H9 (cell line): ENCODE results near the gene CTF1. TPM values are rescaled to one million over a fixed set of nuclear protein-coding genes. Genes with fewer than 3 reads are reported as not detected.

ENCODE experiments used
- DNase-seq: peaks from one replicate; pipeline ENCODE4 v3.0.0-alpha.2; 2017
- H2AFZ ChIP-seq: one replicate; pipeline ENCODE4 v1.6.1; 2013; ENCODE audit warnings: mild to moderate bottlenecking, low read length, control low read depth, moderate library complexity
- H2AK5ac ChIP-seq: 2 replicates; pipeline ENCODE4 v1.6.1; 2013; ENCODE audit warnings: low read length, control low read depth, mixed read lengths; ENCODE audit not compliant: insufficient read length
- H2BK120ac ChIP-seq: one replicate; pipeline ENCODE4 v1.6.1; 2013; ENCODE audit warnings: low read depth, mild to moderate bottlenecking, low read length, control low read depth, inconsistent platforms; ENCODE audit not compliant: poor library complexity, severe bottlenecking
- H2BK12ac ChIP-seq: 2 replicates; pipeline ENCODE4 v1.6.1; 2013; ENCODE audit warnings: low read length, control low read depth, mixed read lengths, low read depth; ENCODE audit not compliant: insufficient read length
- H2BK15ac ChIP-seq: 2 replicates; pipeline ENCODE4 v1.6.1; 2013; ENCODE audit warnings: low read depth, low read length, control low read depth
- H2BK20ac ChIP-seq: one replicate; pipeline ENCODE4 v1.6.1; 2013; ENCODE audit warnings: low read depth, mild to moderate bottlenecking, low read length, control low read depth, inconsistent platforms; ENCODE audit not compliant: poor library complexity, severe bottlenecking
- H2BK5ac ChIP-seq: 2 replicates; pipeline ENCODE4 v1.6.1; 2013; ENCODE audit warnings: low read length, control low read depth, mixed read lengths; ENCODE audit not compliant: insufficient read length
- H3K14ac ChIP-seq: 2 replicates; pipeline ENCODE4 v1.6.1; 2013; ENCODE audit warnings: low read length, control low read depth; ENCODE audit not compliant: insufficient read depth
- H3K18ac ChIP-seq: 2 replicates; pipeline ENCODE4 v1.6.1; 2013; ENCODE audit warnings: low read depth, mild to moderate bottlenecking, mixed read lengths, low read length, control low read depth; ENCODE audit not compliant: insufficient read length
- H3K23ac ChIP-seq: 2 replicates; pipeline ENCODE4 v1.6.1; 2013; ENCODE audit warnings: low read length, control low read depth, mixed read lengths, low read depth; ENCODE audit not compliant: insufficient read length
- H3K23me2 ChIP-seq: 2 replicates; pipeline ENCODE4 v1.6.1; 2013; ENCODE audit warnings: low read depth, mild to moderate bottlenecking, mixed read lengths, low read length, control low read depth; ENCODE audit not compliant: insufficient read length, poor library complexity, severe bottlenecking
- H3K27ac ChIP-seq: 2 replicates; pipeline ENCODE4 v1.5.1; 2013; ENCODE audit warnings: low read length, control low read depth, mixed read lengths, low read depth; ENCODE audit not compliant: insufficient read length
- H3K27me3 ChIP-seq: 2 replicates; pipeline ENCODE4 v1.6.1; 2013; ENCODE audit warnings: low read length, control low read depth, inconsistent platforms; ENCODE audit not compliant: insufficient read depth
- H3K4ac ChIP-seq: 2 replicates; pipeline ENCODE4 v1.6.1; 2013; ENCODE audit warnings: low read depth, mild to moderate bottlenecking, control low read depth, inconsistent platforms, low read length, moderate library complexity
- H3K4me1 ChIP-seq: 2 replicates; pipeline ENCODE4 v1.6.1; 2013; ENCODE audit warnings: low read length, control low read depth, inconsistent platforms; ENCODE audit not compliant: insufficient read depth
- H3K4me2 ChIP-seq: 2 replicates; pipeline ENCODE4 v1.6.1; 2013; ENCODE audit warnings: low read length, control low read depth, mixed read lengths; ENCODE audit not compliant: insufficient read length, insufficient read depth
- H3K56ac ChIP-seq: 2 replicates; pipeline ENCODE4 v1.6.1; 2013; ENCODE audit warnings: low read depth, mild to moderate bottlenecking, mixed read lengths, low read length, control low read depth; ENCODE audit not compliant: insufficient read length
- H3K79me1 ChIP-seq: 2 replicates; pipeline ENCODE4 v1.6.1; 2013; ENCODE audit warnings: low read depth, mild to moderate bottlenecking, moderate library complexity, low read length, control low read depth, inconsistent platforms; ENCODE audit not compliant: insufficient read depth, poor library complexity, severe bottlenecking
- H3K79me2 ChIP-seq: 2 replicates; pipeline ENCODE4 v1.6.1; 2013; ENCODE audit warnings: low read length, control low read depth, inconsistent platforms; ENCODE audit not compliant: insufficient read depth
- H3K9ac ChIP-seq: 2 replicates; pipeline ENCODE4 v1.6.1; 2013; ENCODE audit warnings: low read length, control low read depth, mixed read lengths; ENCODE audit not compliant: insufficient read length; ENCODE audit errors: extremely low read depth
- H3K9me3 ChIP-seq: one replicate; pipeline ENCODE4 v1.6.1; 2013; ENCODE audit warnings: low read depth, low read length, inconsistent platforms; ENCODE audit not compliant: control insufficient read depth
- H3T11ph ChIP-seq: one replicate; pipeline ENCODE4 v1.6.1; 2013; ENCODE audit warnings: mild to moderate bottlenecking, low read length, control low read depth, inconsistent platforms
- H4K20me1 ChIP-seq: one replicate; pipeline ENCODE4 v1.6.1; 2013; ENCODE audit not compliant: control insufficient read depth, insufficient read length, insufficient read depth
- H4K5ac ChIP-seq: 2 replicates; pipeline ENCODE4 v1.6.1; 2013; ENCODE audit warnings: low read depth, mild to moderate bottlenecking, mixed read lengths, low read length, control low read depth; ENCODE audit not compliant: insufficient read length
- H4K8ac ChIP-seq: replicated peaks from 2 replicates; pipeline ENCODE4 v1.6.1; 2013; ENCODE audit warnings: low read length, control low read depth, mixed read lengths, low read depth; ENCODE audit not compliant: insufficient read length
- H4K91ac ChIP-seq: 2 replicates; pipeline ENCODE4 v1.6.1; 2013; ENCODE audit warnings: low read depth, mild to moderate bottlenecking, moderate library complexity, mixed read lengths, low read length, control low read depth; ENCODE audit not compliant: insufficient read length
- H3K27ac Mint-ChIP-seq, 3 experiments: 2 replicates in 2 of 3; 3 replicates in 1 of 3; pipeline ENCODE4 v1.8.0; 2020 to 2021; ENCODE audit warnings: mixed read lengths in 3 of 3, mild to moderate bottlenecking in 1 of 3, moderate library complexity in 1 of 3
- H3K27me3 Mint-ChIP-seq: 2 replicates; pipeline ENCODE4 v1.8.0; 2021; ENCODE audit warnings: low read depth, mild to moderate bottlenecking, moderate library complexity, mixed read lengths
- H3K36me3 Mint-ChIP-seq, 3 experiments: 2 replicates in 2 of 3; 3 replicates in 1 of 3; pipeline ENCODE4 v1.8.0; 2020 to 2021; ENCODE audit warnings: low read depth in 3 of 3, mixed read lengths in 3 of 3; ENCODE audit not compliant: insufficient read depth in 1 of 3
- H3K4me1 Mint-ChIP-seq, 2 experiments: 2 replicates each; pipeline ENCODE4 v1.8.0; 2020; ENCODE audit warnings: mixed read lengths in 2 of 2
- H3K4me3 Mint-ChIP-seq, 2 experiments: 2 replicates in 1 of 2; 3 replicates in 1 of 2; pipeline ENCODE4 v1.8.0; 2020 to 2021; ENCODE audit warnings: mild to moderate bottlenecking in 2 of 2, mixed read lengths in 2 of 2, moderate library complexity in 1 of 2
- H3K9me3 Mint-ChIP-seq, 2 experiments: 2 replicates in 1 of 2; 3 replicates in 1 of 2; pipeline ENCODE4 v1.8.0; 2020; ENCODE audit warnings: mild to moderate bottlenecking in 2 of 2, mixed read lengths in 2 of 2, moderate library complexity in 1 of 2
- WGBS: extraction: QIAGEN DNeasy Blood & Tissue Kit; methylation state at CpG from one replicate; pipeline ENCODE4 v1.1.7; 2013; ENCODE audit warnings: missing lambda C conversion rate, low lambda C conversion rate, mixed read lengths; ENCODE audit not compliant: insufficient read length; ENCODE audit errors: extremely low coverage; 5-methylcytosine and 5-hydroxymethylcytosine counted together
- total RNA-seq: library from RNA; stranded (reverse); gene quantifications from 2 replicates; pipeline ENCODE4 v1.2.1, GENCODE V29; 2021
- TF ChIP-seq, protein P1 (sequence below): fragments of 200-600 bp; sonication (generic); conservative IDR thresholded peaks from 3 replicates; pipeline ENCODE4 v1.8.0; 2021; ENCODE audit warnings: antibody characterized with exemption, mild to moderate bottlenecking

CTF1 gene
- total RNA-seq, 1 experiment from 2014 or later, result 0.72 TPM

DNA sequence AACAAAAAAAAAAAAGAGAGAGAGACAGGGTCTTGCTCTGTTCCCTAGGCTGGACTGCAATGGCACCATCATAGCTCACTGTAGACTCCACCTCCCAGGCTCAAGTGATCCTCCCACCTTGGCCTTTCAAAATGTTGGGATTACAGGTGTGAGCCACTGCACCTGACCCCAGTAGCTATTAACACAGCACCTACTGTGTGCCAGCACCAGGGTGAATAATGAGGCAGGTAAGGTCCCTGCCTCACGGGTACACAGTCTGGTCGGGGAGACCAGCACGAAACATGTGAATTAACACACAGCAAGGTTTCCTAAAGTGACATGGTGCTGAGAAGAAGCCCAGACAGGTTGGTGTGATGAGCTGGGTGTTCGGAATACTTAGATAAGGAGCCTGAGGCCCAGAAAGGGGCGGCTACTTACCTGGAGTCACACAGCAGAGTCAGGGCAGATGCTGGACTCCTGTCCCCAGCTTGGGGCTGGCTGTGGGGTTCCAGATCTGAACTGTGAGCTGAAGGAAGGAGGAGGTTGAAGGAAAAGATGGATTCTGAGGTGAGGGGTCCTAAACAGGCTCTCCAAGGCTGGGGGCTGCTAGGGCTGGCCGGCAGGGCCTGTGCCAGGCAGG lies 16.5 kb downstream of the CTF1 start:
- H3K79me2 ChIP-seq, result no peaks in the 10 kb centered on the region
- H3K9me3 ChIP-seq, result no peaks in the 10 kb centered on the region
- no peak for DNase-seq
- no peak overlapping the region for H3K27ac ChIP-seq
- H4K91ac ChIP-seq, result no peak overlapping the region
- no peak overlapping the region for H4K5ac ChIP-seq
- no peak overlapping the region for H3K23ac ChIP-seq
- Mint-ChIP-seq H3K27me3 (peaks cover 6% of the 10 kb centered on the region), H3K9me3 (no peaks in the 10 kb centered on the region), H3K36me3 (no peaks in the 10 kb centered on the region), H3K4me1 (peaks cover 13 to 28% of the 10 kb centered on the region in 2 experiments), H3K4me3 (no peak overlapping the region), H3K27ac (no peak overlapping the region)
- no peaks in the 10 kb centered on the region for H3K79me1 ChIP-seq
- H2AK5ac ChIP-seq, result no peak overlapping the region
- no peak overlapping the region for H3K4ac ChIP-seq
- H3K9ac ChIP-seq, result no peak overlapping the region
- peaks cover 2% of the 10 kb centered on the region for H4K20me1 ChIP-seq
- H3T11ph ChIP-seq, result no peak overlapping the region
- H2BK120ac ChIP-seq, result no peak overlapping the region
- H2BK5ac ChIP-seq, result no peak overlapping the region
- H3K14ac ChIP-seq, result no peak overlapping the region
- no peak overlapping the region for H2BK12ac ChIP-seq
- H2AFZ ChIP-seq, result no peak overlapping the region
- no peak overlapping the region for H2BK20ac ChIP-seq
- H3K27me3 ChIP-seq, result no peaks in the 10 kb centered on the region
- no peaks in the 10 kb centered on the region for H3K4me1 ChIP-seq
- H3K4me2 ChIP-seq, result no peak overlapping the region
- H3K56ac ChIP-seq, result no peak overlapping the region
- H3K23me2 ChIP-seq, result no peaks in the 10 kb centered on the region
- H3K18ac ChIP-seq, result no peak overlapping the region
- H4K8ac ChIP-seq, result no peak overlapping the region
- TF ChIP-seq, protein P1, sequence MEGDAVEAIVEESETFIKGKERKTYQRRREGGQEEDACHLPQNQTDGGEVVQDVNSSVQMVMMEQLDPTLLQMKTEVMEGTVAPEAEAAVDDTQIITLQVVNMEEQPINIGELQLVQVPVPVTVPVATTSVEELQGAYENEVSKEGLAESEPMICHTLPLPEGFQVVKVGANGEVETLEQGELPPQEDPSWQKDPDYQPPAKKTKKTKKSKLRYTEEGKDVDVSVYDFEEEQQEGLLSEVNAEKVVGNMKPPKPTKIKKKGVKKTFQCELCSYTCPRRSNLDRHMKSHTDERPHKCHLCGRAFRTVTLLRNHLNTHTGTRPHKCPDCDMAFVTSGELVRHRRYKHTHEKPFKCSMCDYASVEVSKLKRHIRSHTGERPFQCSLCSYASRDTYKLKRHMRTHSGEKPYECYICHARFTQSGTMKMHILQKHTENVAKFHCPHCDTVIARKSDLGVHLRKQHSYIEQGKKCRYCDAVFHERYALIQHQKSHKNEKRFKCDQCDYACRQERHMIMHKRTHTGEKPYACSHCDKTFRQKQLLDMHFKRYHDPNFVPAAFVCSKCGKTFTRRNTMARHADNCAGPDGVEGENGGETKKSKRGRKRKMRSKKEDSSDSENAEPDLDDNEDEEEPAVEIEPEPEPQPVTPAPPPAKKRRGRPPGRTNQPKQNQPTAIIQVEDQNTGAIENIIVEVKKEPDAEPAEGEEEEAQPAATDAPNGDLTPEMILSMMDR, result no peak
- no peak overlapping the region for H2BK15ac ChIP-seq
- WGBS, result no CpG with 5 or more reads among the region's 6 CpGs
